ENCODE results near the gene AIG1. TPM values are rescaled to one million over a fixed set of nuclear protein-coding genes. Genes with fewer than 3 reads are reported as not detected.
"Not testable (repeated sequence)": the region's sequence is repeated elsewhere in the genome, so short reads cannot be mapped to it uniquely, and the experiment has no call there.

Gene AIG1
- total RNA-seq, 1 donor from 2014 or later = 4.7 TPM

DNA sequence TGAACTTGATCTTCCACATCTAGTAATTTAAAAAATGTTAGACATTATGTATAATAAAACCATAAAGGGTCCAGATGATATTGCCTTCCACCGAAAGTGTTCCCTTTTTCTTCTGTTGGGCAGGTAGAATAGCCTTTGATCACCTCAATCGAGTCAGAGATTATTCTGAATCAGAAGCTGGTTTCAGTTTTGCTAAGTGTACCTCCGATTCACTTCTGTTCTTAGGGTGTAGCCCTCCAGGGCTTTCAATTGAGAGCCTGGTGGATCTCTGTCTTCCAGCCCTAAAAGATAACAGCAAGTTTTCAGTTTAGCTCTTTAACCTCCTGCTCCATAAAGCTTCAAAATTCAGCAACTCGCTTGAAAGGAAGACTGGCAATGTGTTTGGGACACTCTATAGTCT, 21.1 kb upstream of the AIG1 start:
- peaks cover 4% of the 10 kb centered on the region for H3K9me3 Mint-ChIP-seq
- H3K36me3 Mint-ChIP-seq (ENCODE audit: low read depth) = no peaks in the 10 kb centered on the region
- intact Hi-C loops (cut with micrococcal nuclease) = no loop called here
- no peak overlapping the region for H3K4me3 Mint-ChIP-seq
- peaks cover 13% of the 10 kb centered on the region for H3K4me1 Mint-ChIP-seq
- H3K27me3 Mint-ChIP-seq = peaks cover 10% of the 10 kb centered on the region
- H3K27ac Mint-ChIP-seq = no peak overlapping the region
- DNase-seq = no peak

DNA sequence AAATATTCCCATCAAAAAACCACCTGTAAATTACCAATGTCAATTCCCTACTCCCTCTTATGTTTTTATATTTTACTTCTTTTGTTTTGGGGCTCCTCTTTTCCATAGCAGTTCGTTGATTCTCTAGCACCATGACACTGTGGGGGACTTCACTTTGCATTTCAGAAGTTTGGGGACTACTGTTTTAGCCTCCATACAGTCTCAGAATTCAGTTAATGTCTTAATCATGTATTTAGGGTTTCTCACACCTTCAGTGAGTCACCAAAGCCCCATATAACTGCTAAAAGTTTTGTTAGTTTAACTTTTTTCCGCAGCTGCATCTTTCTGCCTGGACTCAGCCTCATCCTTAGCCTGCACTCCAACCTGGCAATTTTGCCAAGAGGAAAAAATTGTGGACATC, 20.7 kb upstream of the AIG1 start:
- peaks cover 4% of the 10 kb centered on the region for H3K9me3 Mint-ChIP-seq

GRCh38 chr6:143044345-143044744, 16.3 kb upstream of the AIG1 start:
- H3K27me3 Mint-ChIP-seq; H3K4me3 Mint-ChIP-seq; DNase-seq; intact Hi-C loops (cut with micrococcal nuclease); H3K9me3 Mint-ChIP-seq; H3K4me1 Mint-ChIP-seq; H3K36me3 Mint-ChIP-seq (ENCODE audit: low read depth): not testable (repeated sequence)
- peak overlapping the region; percentile 27 for H3K27ac Mint-ChIP-seq

More for the DNA sequence above, 20.7 kb upstream of the AIG1 start:
- intact Hi-C loops (cut with micrococcal nuclease) = no loop called here
- Mint-ChIP-seq H3K4me1 (peaks cover 13% of the 10 kb centered on the region), H3K27ac (no peak overlapping the region), H3K36me3 (ENCODE audit: low read depth) (no peaks in the 10 kb centered on the region), H3K27me3 (peaks cover 10% of the 10 kb centered on the region), H3K4me3 (no peak overlapping the region)
- no peak for DNase-seq

- Mint-ChIP-seq H3K4me1 (peaks cover 5% of the 10 kb centered on the region), H3K27me3 (peaks cover 4% of the 10 kb centered on the region), H3K27ac (no peak overlapping the region), H3K9me3 (peaks cover 4% of the 10 kb centered on the region), H3K36me3 (ENCODE audit: low read depth) (no peaks in the 10 kb centered on the region), H3K4me3 (no peak overlapping the region)
- intact Hi-C loops (cut with micrococcal nuclease) = no loop called here
- no peak for DNase-seq
These were observed 11.1 kb upstream of the AIG1 start for GRCh38 chr6:143049611-143050010.

DNA sequence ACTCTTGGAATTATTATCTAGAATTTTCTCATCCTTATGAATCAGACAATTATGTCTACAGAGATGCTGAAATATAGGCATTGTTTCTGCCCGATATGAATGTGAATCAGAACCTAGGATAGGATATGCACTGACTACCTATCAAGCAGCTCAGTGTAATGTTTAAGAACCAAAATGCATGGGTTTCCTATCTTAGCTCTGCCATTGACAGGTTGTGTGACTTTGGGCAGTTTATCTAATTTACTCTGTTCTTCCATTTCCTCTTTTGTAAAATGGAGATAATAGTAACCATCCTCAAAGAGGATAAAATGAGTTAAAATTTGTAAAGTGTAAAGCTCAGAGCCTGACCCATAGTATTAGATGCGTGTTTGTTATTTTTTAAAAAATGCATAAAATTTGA, 10.2 kb upstream of the AIG1 start:
- Mint-ChIP-seq H3K36me3 (ENCODE audit: low read depth) (no peaks in the 10 kb centered on the region), H3K4me3 (no peak overlapping the region), H3K4me1 (peaks cover 5% of the 10 kb centered on the region), H3K27ac (no peak overlapping the region), H3K27me3 (peaks cover 4% of the 10 kb centered on the region), H3K9me3 (peaks cover 4% of the 10 kb centered on the region)
- DNase-seq = no peak
- intact Hi-C loops (cut with micrococcal nuclease) = no loop called here

GRCh38 chr6:143052282-143052681, 8.4 kb upstream of the AIG1 start:
- Mint-ChIP-seq H3K4me1 (peaks cover 5% of the 10 kb centered on the region), H3K4me3 (no peak overlapping the region), H3K27ac (no peak overlapping the region), H3K9me3 (no peaks in the 10 kb centered on the region), H3K27me3 (peaks cover 3% of the 10 kb centered on the region), H3K36me3 (ENCODE audit: low read depth) (no peaks in the 10 kb centered on the region)
- DNase-seq = no peak
- intact Hi-C loops (cut with micrococcal nuclease) = no loop called here

GRCh38 chr6:143053856-143054255, 6.8 kb upstream of the AIG1 start:
- Mint-ChIP-seq H3K27ac (no peak overlapping the region), H3K9me3 (no peaks in the 10 kb centered on the region), H3K4me1 (peaks cover 6% of the 10 kb centered on the region), H3K27me3 (no peaks in the 10 kb centered on the region), H3K36me3 (ENCODE audit: low read depth) (no peaks in the 10 kb centered on the region), H3K4me3 (no peak overlapping the region)
- no peak for DNase-seq
- intact Hi-C loops (cut with micrococcal nuclease) = no loop called here

DNA sequence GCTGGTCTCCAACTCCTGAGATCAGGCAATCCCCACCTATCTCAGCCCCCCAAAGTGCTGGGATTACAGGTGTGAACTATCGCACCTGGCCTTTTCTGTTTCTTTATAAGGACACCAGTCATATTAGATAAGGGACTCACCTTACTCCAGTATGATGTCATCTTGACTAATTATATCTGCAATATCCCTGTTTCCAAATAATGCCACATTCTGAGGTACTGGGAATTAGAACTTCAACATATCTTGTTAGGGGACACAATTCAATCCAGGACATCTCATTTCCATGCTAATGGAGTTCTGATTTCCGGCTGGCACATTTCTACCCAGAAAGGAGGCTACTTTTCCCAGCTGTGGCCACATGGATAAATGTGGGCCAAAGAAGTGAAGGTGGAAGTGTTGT, 6.4 kb upstream of the AIG1 start:
- H3K36me3 Mint-ChIP-seq (ENCODE audit: low read depth) = no peaks in the 10 kb centered on the region
- intact Hi-C loops (cut with micrococcal nuclease) = no loop called here
- no peak overlapping the region for H3K27ac Mint-ChIP-seq
- H3K9me3 Mint-ChIP-seq = no peaks in the 10 kb centered on the region
- H3K4me3 Mint-ChIP-seq = no peak overlapping the region
- peaks cover 8% of the 10 kb centered on the region for H3K4me1 Mint-ChIP-seq
- H3K27me3 Mint-ChIP-seq = no peaks in the 10 kb centered on the region
- no peak for DNase-seq

- H3K36me3 Mint-ChIP-seq (ENCODE audit: low read depth) = no peaks in the 10 kb centered on the region
- H3K4me3 Mint-ChIP-seq = no peak overlapping the region
- H3K9me3 Mint-ChIP-seq = no peaks in the 10 kb centered on the region
- no peak overlapping the region for H3K27ac Mint-ChIP-seq
- DNase-seq = no peak
- intact Hi-C loops (cut with micrococcal nuclease) = no loop called here
- peaks cover 15% of the 10 kb centered on the region for H3K4me1 Mint-ChIP-seq
- H3K27me3 Mint-ChIP-seq = no peaks in the 10 kb centered on the region
These were observed 5.5 kb upstream of the AIG1 start for GRCh38 chr6:143055213-143055612.

GRCh38 chr6:143055891-143056290, 4.8 kb upstream of the AIG1 start:
- Mint-ChIP-seq H3K4me1 (peaks cover 19% of the 10 kb centered on the region), H3K27ac (no peak overlapping the region), H3K9me3 (no peaks in the 10 kb centered on the region), H3K36me3 (ENCODE audit: low read depth) (no peaks in the 10 kb centered on the region), H3K27me3 (no peaks in the 10 kb centered on the region), H3K4me3 (no peak overlapping the region)
- no peak for DNase-seq
- intact Hi-C loops (cut with micrococcal nuclease) = no loop called here

GRCh38 chr6:143058987-143059386, 1.7 kb upstream of the AIG1 start:
- DNase-seq = no peak
- Mint-ChIP-seq H3K27me3 (no peaks in the 10 kb centered on the region), H3K4me3 (peak overlapping the region; percentile 12), H3K27ac (no peak overlapping the region), H3K36me3 (ENCODE audit: low read depth) (no peaks in the 10 kb centered on the region), H3K9me3 (no peaks in the 10 kb centered on the region), H3K4me1 (peaks cover 23% of the 10 kb centered on the region)
- intact Hi-C loops (cut with micrococcal nuclease) = loop anchor here (1.0 kb wide), 1 partner anchor 112 kb away; no protein-coding TSS in a partner anchor

DNA sequence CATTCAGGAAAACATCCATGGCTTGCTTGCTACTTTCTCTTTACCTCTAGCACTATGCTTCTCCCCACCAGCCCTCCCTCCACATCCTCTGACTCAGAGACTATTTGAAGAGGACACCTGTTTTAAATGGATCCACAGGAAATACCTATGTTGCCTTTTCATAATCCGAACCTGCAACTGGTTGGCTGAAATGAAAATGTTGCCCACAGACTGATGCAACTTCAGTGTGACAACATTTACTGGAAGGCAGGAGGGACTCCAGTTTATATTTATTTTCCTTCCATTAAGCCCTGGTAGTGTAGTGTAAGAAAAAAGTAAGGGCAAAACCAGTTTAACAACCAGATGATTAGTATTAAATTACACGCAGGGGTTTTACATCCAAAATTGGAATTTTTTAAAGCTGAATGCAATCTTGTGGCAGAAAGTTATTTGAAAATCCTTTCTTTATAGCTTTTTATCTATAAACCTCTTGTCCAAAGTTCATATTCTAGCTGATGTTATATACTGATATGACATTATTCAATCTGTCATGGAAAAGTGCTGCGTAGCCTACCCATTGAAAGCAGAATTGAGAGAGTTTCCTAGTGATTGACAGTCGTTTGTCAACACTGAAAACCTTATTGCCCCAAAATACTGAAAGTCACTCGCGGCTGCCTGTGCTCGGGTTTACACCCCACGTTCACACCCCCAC, 881 bp upstream of the AIG1 start:
- peaks cover 2% of the 10 kb centered on the region for H3K9me3 Mint-ChIP-seq
- H3K4me1 Mint-ChIP-seq = peaks cover 23% of the 10 kb centered on the region
- H3K27ac Mint-ChIP-seq = peak overlapping the region; percentile 92
- intact Hi-C loops (cut with micrococcal nuclease) = loop anchor here (1.0 to 5.0 kb wide), 4 partner anchors 79 to 381 kb away; no protein-coding TSS in a partner anchor
- peak overlapping the region; percentile 91 for H3K4me3 Mint-ChIP-seq
- no peaks in the 10 kb centered on the region for H3K27me3 Mint-ChIP-seq
- peak; percentile 81 for DNase-seq
- no peaks in the 10 kb centered on the region for H3K36me3 Mint-ChIP-seq (ENCODE audit: low read depth)

DNA sequence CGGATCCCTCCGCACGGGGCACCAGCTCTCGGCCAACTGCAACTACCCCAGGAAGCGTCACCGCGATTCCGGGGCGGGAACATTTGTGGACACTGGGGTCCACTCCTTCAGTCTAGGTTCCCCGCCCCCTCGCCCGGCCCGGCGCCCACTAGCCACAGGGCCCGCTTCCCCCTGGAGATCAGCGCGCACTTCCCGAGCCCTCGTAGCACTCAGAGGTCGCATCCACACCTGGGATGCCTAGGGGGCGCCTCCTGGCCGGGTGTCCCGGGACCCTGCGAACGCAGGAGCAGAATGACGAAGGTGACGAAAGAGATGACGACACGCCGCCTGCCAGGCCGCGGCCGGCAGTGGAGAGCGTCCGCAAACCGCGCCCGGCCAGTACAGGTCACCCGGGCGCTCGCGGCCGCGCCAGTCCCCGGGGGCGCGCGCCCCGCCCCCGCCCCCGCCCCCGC, 309 bp upstream of the AIG1 start:
- Mint-ChIP-seq H3K4me3 (peak overlapping the region; percentile 91), H3K27me3 (no peaks in the 10 kb centered on the region), H3K36me3 (ENCODE audit: low read depth) (no peaks in the 10 kb centered on the region), H3K27ac (peak overlapping the region; percentile 92), H3K9me3 (peaks cover 5% of the 10 kb centered on the region), H3K4me1 (peaks cover 23% of the 10 kb centered on the region)
- peak; percentile 94 for DNase-seq
- intact Hi-C loops (cut with micrococcal nuclease) = loop anchor here (1.0 to 5.0 kb wide), 3 partner anchors 79 to 380 kb away; no protein-coding TSS in a partner anchor

- Mint-ChIP-seq H3K4me3 (peak overlapping the region; percentile 91), H3K27ac (peak overlapping the region; percentile 89), H3K27me3 (no peaks in the 10 kb centered on the region), H3K9me3 (peaks cover 5% of the 10 kb centered on the region), H3K36me3 (ENCODE audit: low read depth) (no peaks in the 10 kb centered on the region), H3K4me1 (peaks cover 23% of the 10 kb centered on the region)
- intact Hi-C loops (cut with micrococcal nuclease) = loop anchor here (2.0 to 5.0 kb wide), 2 partner anchors 219 to 379 kb away; no protein-coding TSS in a partner anchor
- no peak for DNase-seq
These were observed 1.1 kb downstream of the AIG1 start for GRCh38 chr6:143061597-143062385.

Measured in activated CD4-positive, alpha-beta T cell treated with anti-CD3 and anti-CD28 coated beads, Interleukin-2, amount 10 ng/mL, durations not matched to agents 24 days and 14 days (primary cell).